ENCODE data around the gene FRMPD4.
"Not testable (repeated sequence)": the region's sequence is repeated elsewhere in the genome, so short reads cannot be mapped to it uniquely, and the experiment has no call there.

The FRMPD4 gene

DNA sequence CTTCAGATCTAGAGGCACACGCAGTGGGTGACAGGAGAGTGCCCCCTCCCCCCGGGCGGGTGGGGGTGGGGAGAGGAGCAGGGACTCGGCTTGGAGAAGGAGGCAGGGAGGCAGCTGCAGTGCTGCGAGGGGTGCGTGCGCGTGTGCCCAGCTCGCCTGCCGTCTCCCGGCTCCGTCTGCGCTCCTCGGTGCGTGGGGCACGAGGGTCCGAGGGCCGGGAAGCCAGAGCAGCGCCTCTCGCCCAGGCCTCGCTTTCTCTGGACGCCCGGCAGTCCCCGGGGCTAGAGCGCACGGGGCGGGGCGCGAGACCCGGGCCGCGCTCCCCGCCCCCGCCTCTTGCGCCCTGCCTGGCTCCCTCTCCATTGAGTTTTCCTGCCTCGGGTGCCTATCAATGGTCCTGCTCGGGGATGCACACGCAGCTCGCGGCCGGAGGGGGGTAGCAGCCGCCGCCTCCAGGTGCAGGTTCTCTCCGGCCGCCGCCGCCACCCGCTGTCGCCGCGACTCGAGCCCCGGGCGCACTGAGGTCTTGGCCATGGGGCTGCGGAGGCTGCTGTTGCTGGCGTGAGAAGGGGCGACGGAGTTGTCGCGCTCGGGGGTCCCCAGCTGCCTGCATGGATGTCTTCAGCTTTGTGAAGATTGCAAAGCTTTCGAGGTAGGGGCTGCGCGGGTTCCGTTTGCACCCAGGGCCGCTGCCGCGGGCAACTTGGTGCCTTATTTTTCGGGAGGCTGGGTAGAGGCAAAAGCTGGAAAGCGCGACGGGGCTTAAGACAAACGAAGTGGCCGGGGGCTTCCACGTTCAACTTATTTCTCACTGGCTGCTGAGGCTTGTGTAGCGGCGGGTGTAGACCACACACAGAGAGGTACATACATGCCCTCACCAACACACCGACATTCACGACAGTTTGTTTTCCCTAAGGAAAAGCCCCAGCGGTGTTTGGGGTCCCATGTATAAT, at the start of gene FRMPD4:
Gene FRMPD4 (plus strand): TSS at position 113 of the 953 bp plus-strand sequence. CDS start 499 bp downstream, at position 612.
- no peak for DNase-seq

DNA sequence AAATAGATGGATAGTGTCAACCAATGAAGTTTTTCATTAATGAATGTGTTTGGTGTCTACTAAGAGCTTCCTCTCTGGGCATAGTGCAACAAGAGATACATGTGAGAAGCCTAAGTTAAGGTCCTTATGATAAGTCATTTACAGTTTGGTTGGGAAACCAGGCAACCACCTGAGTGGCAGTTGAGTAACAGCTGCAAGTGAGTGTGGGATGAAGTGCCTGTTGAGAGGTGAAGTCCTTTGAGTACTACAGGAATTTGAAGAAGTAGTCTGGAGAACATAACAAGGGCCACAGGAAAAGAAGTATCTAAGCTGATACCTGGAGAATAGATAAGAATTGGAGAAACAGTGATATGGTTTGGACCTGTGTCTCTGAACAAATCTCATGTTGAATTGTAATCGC, 48.5 kb upstream of the FRMPD4 start:
- no peak for DNase-seq

DNA sequence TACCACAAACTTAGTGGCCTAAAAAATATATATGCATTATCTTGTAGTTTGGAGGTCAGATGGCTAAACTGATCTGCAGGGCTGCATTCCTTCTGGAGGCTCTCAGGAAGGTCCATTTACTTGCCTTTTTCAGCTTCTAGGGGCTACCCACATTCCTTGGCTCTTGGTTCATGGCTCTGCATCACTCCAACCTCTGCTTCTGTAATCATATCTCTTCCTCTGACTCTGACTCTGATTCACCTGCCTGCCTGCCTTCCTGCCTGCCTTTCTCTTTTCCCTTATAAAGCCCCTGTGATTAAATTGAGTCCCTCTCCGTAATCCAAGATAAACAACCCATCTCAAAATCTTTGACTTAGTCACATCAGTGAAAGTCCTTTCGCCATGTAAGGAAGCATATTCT, 25.0 kb upstream of the FRMPD4 start:
- DNase-seq = no peak

DNA sequence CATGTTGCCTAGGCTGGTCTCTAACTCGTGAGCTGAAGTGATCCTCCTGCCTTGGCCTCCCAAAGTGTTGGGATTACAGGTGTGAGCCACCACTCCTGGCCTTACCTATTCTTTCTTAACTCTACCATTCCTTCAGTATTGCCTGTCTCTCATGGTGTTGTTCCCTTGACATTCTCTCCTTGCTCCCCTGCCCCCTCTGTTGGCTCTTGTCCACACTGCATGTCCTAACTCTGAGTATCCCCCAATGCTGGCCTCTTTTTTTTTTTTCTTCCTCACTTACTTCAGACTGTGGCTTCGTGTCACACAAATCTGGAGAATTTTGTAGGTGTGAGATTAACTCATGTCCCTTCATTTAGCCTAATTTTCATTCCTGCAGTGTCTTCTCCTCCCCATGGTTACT, 22.9 kb upstream of the FRMPD4 start:
- no peak for DNase-seq

DNA sequence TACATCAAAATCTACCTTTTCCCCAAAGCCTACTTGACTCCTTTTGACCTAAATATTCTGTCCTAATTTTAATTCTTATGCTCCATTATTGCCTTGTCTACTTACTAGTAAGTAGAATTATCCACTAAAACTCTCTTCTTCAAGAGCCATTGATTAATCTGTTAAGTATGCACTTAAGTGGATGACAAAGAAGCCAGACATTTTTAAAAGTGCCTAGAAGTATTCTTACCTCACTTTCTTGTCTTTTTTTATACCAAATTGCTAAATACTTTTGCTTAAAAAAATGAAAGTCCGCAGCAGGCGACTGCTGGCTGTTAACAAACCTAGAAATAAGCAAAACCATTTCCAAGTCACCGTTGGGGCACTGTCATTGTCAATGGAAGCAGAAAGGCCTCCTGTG, 20.1 kb upstream of the FRMPD4 start:
- DNase-seq = no peak

DNA sequence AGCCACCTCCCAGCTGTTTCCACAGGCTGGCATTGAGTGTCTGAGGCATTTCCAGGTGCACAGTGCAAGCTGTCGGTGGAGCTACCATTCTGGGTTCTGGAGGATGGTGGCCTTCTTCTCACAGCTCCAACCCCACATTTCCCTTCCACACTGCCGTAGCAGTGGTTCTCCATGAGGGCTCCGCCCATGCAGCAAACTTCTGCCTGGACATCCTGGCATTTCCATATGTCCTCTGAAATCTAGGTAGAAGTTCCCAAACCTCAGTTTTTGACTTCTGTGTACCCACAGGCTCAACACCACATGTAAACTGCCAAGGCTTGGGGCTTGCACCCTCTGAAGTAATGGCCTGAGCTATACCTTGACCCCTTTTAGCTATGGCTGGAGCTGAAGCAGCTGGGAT, 10.3 kb upstream of the FRMPD4 start:
- no peak for DNase-seq

DNA sequence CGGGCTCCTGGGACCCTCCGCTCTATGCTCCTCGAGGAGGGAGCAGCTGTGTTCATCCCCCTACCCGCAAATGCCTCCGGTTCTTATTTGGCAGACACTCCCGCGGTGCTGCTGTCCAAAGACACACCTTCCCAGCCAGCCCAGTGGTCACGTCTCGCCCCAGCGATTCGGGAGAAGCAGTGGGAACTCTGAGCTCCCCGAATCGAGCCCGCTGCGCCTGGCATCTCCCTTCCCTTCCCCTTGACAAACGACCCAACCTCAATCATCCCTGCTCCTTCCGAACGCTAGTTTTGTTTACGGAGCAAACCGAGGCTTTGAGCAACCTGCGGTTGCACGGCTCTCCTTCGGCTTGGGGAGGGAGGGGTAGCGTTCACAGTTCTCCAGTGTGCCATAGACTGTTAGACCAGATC, 317 bp upstream of the FRMPD4 start:
- no peak for DNase-seq

DNA sequence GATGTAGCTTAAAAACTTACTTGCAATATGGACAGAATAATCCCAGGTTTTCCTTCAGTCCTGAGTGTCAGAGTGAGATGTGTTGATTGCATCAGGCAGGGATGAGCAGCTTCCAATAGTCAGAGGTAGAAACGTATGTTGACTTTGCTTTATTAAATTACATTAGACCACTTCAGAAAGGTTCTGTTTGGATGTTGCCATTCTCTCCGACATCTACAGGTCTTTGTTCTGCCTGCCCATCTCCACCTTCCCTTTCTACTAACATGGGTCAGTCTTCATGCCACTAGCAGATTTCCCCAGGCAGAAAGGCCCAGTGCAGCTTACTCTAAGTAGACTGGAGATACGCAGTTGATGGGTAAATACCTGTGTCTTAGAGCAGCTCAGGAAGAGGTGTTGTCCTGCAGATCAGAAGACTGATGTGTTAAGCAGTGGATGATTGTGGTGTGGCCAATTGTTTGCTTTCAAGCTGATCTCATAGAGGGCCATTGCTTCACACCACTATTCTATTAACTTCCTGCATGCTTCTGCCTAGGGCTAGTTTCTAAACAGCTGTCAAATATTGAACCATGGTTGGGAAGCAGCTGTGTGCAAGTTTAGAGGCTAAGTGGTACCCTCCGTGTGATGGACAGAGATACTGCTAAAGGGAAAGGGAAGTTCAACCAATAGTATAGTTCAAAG, 1.8 kb downstream of the FRMPD4 start:
- no peak for DNase-seq

DNA sequence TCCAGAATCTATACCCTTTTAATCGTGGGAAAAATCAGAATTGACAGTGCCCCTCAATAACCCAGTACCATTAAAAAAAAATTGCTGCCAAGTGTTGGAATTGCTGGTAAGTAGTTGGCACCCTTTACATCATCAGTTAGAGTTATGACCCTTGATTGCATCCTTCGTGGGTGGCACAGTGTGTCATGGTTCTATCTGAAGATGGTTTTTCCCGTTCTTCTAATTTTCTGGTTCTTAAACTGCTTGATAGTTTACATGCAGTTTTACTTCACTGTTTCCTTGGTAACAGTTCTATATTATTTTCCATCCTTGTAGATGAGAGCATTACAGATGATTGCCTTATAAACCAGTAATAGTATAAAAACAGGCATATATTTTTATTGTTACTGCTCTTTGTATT, 3.2 kb downstream of the FRMPD4 start:
- no peak for DNase-seq

DNA sequence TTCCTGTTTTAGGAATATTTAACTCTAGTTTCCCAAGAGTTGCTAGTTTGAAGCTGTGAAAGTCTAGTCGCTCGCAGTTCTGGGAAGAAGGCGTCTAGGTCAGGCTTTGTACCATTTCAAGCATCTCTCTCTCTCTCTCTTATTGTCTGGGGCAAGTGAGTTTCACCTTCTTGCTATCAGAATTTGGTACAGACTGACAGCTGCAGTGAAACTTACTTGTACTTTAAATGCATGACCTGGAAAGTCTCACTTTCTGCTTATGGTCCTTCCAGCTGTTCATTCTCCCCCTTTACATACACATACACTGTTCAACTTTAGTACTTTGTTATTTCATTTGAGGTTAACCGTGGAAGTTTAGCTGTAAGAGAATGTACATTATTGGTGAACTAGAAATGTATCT, 4.4 kb downstream of the FRMPD4 start:
- no peak for DNase-seq

DNA sequence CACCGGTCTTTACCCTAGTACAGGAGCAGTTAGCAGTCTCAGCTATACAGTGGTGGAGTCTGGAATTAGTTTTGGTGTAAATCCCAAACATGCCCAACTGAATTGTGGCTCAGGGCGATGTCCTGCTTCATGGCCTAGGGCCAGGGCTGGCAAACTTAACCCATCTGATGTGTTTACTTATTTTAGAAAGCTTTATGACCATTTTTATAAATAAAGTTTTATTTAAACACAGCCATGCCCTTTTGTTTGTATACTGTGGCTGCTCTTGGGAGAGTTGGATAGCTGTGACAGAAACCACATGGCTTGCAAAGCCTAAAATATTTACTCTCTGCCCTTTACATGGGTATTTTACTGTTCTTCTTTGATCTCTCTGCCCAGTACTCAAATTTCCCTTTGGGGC, 7.1 kb downstream of the FRMPD4 start:
- DNase-seq = no peak

DNA sequence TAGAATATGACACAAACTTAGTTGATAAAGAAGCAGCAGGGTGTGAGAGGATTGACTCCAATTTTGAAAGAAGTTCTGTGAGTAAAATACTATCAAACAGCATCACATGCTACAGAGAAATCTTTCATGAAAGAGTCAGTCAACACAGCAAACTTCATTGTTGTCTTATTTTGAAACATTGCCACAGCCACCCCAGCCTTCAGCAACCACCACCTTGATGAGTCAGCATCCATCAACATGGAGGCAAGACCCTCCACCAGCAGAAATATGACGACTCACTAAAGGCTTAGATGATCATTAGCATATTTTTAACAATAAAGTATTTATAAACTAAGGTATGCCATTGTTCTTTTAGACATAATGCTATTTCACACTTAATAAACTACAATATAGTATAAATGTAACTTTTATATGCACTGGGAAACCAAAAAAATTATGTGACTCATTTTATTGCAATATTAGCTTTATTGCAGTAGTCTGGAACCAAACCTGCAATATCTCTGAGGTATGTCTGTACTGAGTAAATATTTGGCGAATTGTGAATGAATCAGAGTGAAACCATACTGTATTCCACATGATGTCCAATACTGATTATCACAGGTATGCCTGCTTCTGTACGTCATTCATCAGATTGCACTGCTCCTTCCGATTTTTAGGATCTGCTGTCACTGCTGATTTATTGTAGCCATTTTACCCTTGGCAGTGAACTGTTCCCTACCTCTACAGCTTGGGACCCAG, 11.6 kb downstream of the FRMPD4 start:
- no peak for DNase-seq

DNA sequence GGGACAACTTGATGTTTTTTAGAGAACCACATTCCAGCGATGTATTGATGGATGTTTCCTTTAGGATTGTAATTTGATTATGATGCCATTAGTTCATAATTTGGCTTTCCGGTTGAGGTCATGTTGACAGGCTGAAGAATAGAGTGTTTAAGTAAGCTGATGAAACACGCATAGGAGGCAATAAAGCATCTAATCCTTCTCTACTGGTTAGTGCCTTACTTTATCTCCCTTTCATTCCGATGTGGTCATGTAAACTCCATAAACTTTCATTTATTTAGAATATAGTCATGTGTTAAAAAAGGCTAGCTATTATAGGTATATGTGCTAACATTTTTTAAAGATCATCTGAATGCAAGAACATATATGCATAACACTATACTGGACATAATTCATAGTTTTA, 15.0 kb downstream of the FRMPD4 start:
- no peak for DNase-seq

DNA sequence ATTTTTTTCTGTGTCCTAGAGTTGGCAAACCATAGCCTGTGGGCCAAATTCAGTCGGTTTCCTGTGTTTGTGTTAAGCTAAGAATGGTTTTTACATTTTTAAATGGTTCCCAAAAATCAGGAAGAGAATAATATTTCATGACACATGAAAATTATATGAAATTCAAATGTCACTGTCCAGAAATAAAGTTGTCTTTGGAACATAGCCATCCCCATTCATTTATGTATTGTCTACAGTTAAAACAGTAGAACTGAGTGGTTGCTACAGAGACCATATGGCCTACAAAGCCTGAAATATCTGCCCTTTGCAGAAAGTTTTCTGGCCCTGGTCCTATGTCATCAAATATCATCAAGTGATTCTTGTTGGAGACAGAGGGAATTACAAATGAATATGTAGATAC, 15.5 kb downstream of the FRMPD4 start:
- DNase-seq = no peak

DNA sequence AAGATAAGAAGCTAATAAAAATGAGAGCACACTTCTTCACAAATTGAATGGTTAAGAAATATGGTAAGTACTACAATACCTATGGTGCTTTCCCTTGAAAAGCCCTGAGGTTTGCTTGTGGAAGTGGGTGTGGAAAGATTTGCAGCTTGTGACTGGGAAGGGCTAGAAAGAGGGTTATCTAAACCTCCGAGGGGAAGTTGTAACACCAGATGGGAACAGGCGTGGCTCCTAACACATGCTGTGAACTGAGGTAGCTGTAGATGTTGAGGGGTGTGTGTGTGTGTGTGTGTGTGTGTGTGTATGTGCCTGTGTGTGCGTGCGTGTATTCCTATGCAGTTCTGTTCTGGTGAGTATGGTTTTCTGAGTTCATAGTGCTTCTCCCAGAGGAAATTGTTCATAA, 21.5 kb downstream of the FRMPD4 start:
- no peak for DNase-seq

DNA sequence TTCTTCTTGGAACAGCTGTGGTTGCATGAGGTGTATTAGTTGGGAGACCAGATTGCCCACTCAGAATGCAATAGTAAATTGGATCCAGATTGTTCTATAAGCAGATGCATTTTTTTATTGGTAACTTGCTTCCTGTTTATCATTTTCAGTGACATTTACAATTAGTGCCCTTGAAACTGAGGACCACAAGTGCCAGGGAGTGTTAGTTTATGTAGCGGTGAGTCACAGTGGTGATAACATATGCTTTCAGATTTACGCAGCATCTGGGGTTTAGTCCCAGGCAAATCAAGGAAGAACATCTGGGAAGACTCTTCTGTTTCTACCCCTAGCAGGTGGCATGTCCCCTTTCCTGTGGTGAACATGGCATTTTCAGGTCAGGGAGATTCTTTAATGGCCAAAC, 24.1 kb downstream of the FRMPD4 start:
- no peak for DNase-seq

DNA sequence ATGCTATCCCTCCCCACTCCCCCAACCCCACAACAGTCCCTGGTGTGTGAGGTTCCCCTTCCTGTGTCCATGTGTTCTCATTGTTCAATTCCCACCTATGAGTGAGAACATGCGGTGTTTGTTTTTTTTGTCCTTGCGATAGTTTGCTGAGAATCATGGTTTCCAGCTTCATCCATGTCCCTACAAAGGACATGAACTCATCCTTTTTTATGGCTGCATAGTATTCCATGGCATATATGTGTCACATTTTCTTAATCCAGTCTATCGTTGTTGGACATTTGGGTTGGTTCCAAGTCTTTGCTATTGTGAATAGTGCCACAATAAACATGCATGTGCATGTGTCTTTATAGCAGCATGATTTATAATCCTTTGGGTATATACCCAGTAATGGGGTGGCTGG, 25.9 kb downstream of the FRMPD4 start:
- DNase-seq = not testable (repeated sequence)

DNA sequence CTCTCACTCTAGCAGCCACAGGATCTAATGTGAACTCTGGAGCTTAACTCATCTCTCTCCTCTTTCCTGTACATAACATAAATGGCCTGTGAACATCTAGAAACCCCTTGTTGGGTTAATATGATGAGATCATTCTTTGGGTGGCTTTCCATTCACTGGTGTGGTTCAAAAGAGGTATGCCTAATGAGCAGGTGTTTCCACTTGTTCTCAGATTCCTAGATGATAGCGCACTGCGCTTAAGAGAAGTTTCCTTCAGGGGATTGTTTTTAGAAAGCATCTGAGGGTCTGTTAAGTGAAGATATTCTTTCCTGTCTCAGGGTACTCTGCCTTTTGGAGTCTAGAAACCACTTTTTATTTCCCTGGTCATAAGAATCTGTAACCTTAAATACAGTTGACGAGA, 32.5 kb downstream of the FRMPD4 start:
- DNase-seq = no peak

DNA sequence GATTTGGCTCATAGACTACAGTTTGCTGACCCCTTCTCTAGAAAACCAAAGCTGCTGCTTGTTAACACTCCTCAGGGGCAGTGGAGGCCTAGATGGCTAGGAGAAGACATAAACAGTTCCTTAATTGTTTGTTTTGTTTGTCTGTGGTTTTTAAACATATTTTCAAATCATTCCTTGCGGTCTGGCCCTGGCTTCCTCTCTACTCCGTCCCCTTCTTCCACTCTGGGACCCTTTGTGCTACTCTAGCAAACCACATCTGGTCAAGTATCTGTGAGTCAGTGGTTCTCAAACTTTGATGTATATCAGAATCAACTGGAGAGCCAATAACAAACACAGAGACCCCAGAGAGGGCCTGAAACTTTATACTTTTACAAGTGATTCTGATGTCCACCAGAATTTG, 36.1 kb downstream of the FRMPD4 start:
- no peak for DNase-seq

DNA sequence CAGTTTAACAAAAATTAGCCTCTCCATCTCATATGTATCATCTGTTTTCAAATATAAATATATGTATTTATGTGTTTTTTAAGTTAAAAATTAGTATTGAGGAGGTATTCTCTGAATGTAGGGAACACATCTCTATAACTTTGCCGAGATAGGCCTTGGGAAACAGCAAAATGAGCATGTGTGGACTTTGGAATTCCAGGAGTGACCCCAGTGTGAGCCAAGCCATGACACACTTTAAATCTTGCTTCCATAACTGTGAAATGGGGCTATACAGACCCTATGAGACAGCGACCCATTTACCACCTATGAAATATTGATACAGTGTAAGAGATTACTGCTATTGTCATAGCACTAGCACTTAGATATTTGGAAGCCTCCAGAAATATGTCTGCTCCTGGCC, 58.8 kb downstream of the FRMPD4 start:
- no peak for DNase-seq

DNA sequence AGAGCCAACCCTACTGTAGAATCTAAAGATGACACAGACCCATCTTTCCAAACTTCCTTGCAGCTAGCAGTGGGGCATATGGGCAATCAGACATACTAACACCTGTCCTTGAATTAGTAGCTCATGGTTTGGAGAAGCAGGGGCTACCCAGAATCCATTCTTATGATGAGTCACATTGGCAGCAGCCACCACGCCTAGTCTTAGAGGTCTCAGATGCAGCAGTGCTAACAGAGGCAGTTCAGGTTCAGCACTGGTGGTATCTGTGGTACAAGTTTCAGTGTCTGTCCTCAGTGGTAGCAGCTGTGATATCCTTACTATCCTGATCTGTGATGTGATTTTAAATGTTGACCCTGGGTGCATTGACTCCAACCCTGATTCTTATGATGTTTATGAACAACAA, 68.1 kb downstream of the FRMPD4 start:
- DNase-seq = no peak

DNA sequence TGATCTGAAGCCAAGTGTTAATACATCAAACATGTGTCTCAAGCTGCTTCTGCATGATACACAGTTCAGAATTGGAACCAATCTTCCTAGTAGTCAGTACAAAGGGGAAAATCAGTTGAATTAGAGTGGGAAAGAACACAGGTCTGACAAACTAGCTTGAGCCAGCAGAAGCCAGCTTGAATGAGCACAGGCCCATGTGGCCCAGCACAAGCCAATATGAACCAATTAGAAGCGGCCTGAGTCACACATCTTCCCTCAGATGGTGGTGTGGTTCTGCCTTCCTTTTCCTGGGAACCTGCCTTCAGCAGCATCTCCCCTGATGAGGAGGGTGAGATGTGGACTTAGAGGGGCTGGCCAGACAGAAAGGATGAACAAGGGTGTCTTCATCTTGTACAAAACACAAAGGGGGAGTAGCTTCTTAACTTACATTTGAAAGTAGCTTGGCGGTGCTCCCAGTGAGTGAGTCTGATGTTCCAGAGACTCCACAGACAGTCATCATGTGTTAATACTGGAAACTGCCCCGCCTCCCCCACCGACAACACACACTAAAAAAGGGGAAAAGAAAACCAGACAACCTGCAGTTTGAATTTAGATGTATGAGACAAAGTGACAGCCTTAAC, 72.0 kb downstream of the FRMPD4 start:
- DNase-seq = no peak

DNA sequence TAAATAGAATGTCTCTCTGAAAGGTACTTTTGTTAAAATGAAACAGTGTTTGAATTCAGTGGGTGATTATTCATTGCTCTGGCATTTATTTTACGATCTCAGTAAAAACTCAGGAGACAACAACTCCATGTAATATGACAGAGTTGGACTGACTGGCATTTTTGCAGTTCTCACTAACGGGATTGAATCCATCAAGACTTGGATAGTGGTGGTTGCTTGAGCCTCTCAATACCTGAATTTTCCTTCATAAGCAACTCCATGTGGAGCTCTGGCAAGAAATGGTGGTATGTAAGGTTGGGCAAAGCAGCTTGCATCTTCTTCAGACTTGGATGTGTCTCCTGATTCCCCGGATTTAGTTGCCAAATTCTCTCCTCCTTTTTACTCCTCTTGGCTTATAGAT, 72.7 kb downstream of the FRMPD4 start:
- DNase-seq = no peak
